Progenitor cell of endocrine pancreas (in vitro differentiated cells): ENCODE results near the gene RRAGC. TPM values are rescaled to one million over a fixed set of nuclear protein-coding genes. Genes with fewer than 3 reads are reported as not detected.
A peak's percentile ranks its signal among the peaks of the same experiment; 100 is the strongest.

Source experiments
- DNase-seq: peaks from one replicate; pipeline ENCODE4 v3.0.0; 2021; ENCODE audit warnings: low spot score; ENCODE audit not compliant: unreplicated experiment
- H3K27ac Mint-ChIP-seq: 2 replicates; pipeline ENCODE4 v1.8.0; 2021; ENCODE audit warnings: mild to moderate bottlenecking, moderate library complexity, mixed read lengths
- H3K27me3 Mint-ChIP-seq: 2 replicates; pipeline ENCODE4 v1.8.0; 2021; ENCODE audit warnings: mixed read lengths
- H3K36me3 Mint-ChIP-seq: 2 replicates; pipeline ENCODE4 v1.8.0; 2022; ENCODE audit warnings: mixed read lengths; ENCODE audit not compliant: insufficient read depth
- H3K4me1 Mint-ChIP-seq: 2 replicates; pipeline ENCODE4 v1.8.0; 2021; ENCODE audit warnings: low read depth, mixed read lengths
- H3K4me3 Mint-ChIP-seq: 2 replicates; pipeline ENCODE4 v1.8.0; 2021; ENCODE audit warnings: low read depth, mild to moderate bottlenecking, moderate library complexity, mixed read lengths
- H3K9me3 Mint-ChIP-seq: 2 replicates; pipeline ENCODE4 v1.8.0; 2021; ENCODE audit warnings: low read depth, mixed read lengths
- total RNA-seq: library from RNA; stranded (reverse); gene quantifications from 2 replicates; pipeline ENCODE4 v1.2.1, GENCODE V29; 2021
- TF ChIP-seq, protein P1 (sequence below): fragments of 200-600 bp; sonication (generic); IDR thresholded peaks from one replicate; pipeline ENCODE4 v1.5.0; 2021; ENCODE audit warnings: antibody characterized with exemption, mild to moderate bottlenecking; ENCODE audit not compliant: unreplicated experiment

RRAGC gene
- total RNA-seq, 1 donor from 2014 or later, result 19.7 TPM

DNA sequence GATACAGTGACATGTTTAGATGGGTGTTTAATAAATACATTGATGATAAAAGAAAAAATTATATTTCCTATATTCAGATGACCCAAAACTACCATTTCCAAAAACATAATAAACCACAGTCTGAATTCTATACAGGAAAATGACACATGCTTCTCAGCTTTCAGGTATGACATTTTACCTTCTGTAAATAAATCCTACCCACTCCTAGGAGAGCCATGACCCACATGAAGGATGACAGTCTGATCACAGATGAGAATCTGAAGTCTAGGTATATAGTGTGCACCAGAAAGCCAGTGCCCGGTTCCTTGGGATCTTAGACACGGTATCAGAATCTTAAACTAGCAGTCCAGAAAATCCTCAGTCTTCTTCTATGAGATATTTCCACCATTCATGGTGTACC, 25.5 kb upstream of the RRAGC start:
- H3K36me3 Mint-ChIP-seq, result no peaks in the 10 kb centered on the region
- TF ChIP-seq, protein P1, sequence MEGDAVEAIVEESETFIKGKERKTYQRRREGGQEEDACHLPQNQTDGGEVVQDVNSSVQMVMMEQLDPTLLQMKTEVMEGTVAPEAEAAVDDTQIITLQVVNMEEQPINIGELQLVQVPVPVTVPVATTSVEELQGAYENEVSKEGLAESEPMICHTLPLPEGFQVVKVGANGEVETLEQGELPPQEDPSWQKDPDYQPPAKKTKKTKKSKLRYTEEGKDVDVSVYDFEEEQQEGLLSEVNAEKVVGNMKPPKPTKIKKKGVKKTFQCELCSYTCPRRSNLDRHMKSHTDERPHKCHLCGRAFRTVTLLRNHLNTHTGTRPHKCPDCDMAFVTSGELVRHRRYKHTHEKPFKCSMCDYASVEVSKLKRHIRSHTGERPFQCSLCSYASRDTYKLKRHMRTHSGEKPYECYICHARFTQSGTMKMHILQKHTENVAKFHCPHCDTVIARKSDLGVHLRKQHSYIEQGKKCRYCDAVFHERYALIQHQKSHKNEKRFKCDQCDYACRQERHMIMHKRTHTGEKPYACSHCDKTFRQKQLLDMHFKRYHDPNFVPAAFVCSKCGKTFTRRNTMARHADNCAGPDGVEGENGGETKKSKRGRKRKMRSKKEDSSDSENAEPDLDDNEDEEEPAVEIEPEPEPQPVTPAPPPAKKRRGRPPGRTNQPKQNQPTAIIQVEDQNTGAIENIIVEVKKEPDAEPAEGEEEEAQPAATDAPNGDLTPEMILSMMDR, result no peak
- DNase-seq, result no peak
- no peaks in the 10 kb centered on the region for H3K27me3 Mint-ChIP-seq
- H3K4me1 Mint-ChIP-seq, result peaks cover 1% of the 10 kb centered on the region
- no peak overlapping the region for H3K27ac Mint-ChIP-seq
- H3K9me3 Mint-ChIP-seq, result no peaks in the 10 kb centered on the region
- H3K4me3 Mint-ChIP-seq, result no peak overlapping the region

GRCh38 chr1:38881487-38881886, 21.9 kb upstream of the RRAGC start, which contains the start of gene GJA9:
GJA9 (minus strand) TSS chr1:38881587; CDS start chr1:38876098, 5,489 bp downstream.
- H3K4me1 Mint-ChIP-seq, result no peaks in the 10 kb centered on the region
- H3K9me3 Mint-ChIP-seq, result no peaks in the 10 kb centered on the region
- TF ChIP-seq, protein P1, result no peak
- no peaks in the 10 kb centered on the region for H3K36me3 Mint-ChIP-seq
- H3K27ac Mint-ChIP-seq, result no peak within 1 kb of the TSS
- no peak within 1 kb of the TSS for H3K4me3 Mint-ChIP-seq
- DNase-seq, result no peak
- H3K27me3 Mint-ChIP-seq, result no peaks in the 10 kb centered on the region

- TF ChIP-seq, protein P1, result no peak
- H3K9me3 Mint-ChIP-seq, result no peaks in the 10 kb centered on the region
- H3K27me3 Mint-ChIP-seq, result no peaks in the 10 kb centered on the region
- no peak overlapping the region for H3K4me3 Mint-ChIP-seq
- H3K4me1 Mint-ChIP-seq, result peaks cover 10% of the 10 kb centered on the region
- no peaks in the 10 kb centered on the region for H3K36me3 Mint-ChIP-seq
- H3K27ac Mint-ChIP-seq, result no peak overlapping the region
- DNase-seq, result no peak
Observed at GRCh38 chr1:38875811-38876210, 16.2 kb upstream of the RRAGC start.

GRCh38 chr1:38873027-38873969, 13.7 kb upstream of the RRAGC start, which contains the start of gene MYCBP:
MYCBP (minus strand) TSS chr1:38873348; CDS start chr1:38873305, 43 bp downstream.
- TF ChIP-seq, protein P1, result peak; percentile 25
- no peaks in the 10 kb centered on the region for H3K9me3 Mint-ChIP-seq
- peak within 1 kb of the TSS; percentile 90 for H3K27ac Mint-ChIP-seq
- peaks cover 10% of the 10 kb centered on the region for H3K4me1 Mint-ChIP-seq
- H3K36me3 Mint-ChIP-seq, result no peaks in the 10 kb centered on the region
- H3K4me3 Mint-ChIP-seq, result peak within 1 kb of the TSS; percentile 92
- peak; percentile 94 for DNase-seq
- H3K27me3 Mint-ChIP-seq, result no peaks in the 10 kb centered on the region

DNA sequence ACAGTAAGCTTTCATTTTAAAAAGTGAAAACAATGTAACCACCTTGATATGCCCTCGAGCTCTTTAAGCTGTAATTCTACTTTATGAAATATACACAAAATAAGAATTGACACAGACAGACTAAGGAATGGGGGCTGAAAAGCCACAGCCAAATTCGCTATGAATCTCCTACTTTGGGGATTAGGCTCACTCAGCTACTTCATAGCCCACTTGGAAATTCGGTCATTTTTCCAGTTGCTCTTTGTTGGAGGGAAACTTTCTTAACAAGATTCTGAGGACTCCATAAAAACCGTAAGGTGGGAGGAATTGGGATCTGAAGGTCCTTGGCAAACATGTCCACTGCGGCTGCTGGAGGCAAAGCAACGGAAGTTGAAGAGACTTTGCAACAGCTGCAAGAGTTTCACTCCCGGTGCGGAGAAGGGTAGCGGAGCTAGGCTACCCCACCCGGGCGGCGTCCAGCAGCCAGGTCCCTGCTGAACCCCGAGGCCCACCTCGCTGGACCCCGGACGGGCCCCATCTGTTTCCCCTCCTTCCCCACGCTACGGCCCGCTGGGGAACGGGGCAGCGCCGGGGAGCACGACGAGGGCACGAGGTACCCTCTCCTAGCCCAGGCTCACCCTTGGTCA, 12.9 kb upstream of the RRAGC start:
- H3K4me3 Mint-ChIP-seq, result peak overlapping the region; percentile 92
- no peaks in the 10 kb centered on the region for H3K36me3 Mint-ChIP-seq
- H3K27ac Mint-ChIP-seq, result no peak overlapping the region
- no peak for DNase-seq
- no peaks in the 10 kb centered on the region for H3K27me3 Mint-ChIP-seq
- TF ChIP-seq, protein P1, result no peak
- H3K9me3 Mint-ChIP-seq, result no peaks in the 10 kb centered on the region
- peaks cover 10% of the 10 kb centered on the region for H3K4me1 Mint-ChIP-seq
